Measurements from ENCODE around the gene CEMIP2. TPM values are rescaled to one million over a fixed set of nuclear protein-coding genes. Genes with fewer than 3 reads are reported as not detected.

The CEMIP2 gene
- total and polyA plus RNA-seq, 2 of the 13 experiments (the other 11 are each of a cell fraction or from before 2014, with no cell fraction given), result 94.3 to 128 TPM

DNA sequence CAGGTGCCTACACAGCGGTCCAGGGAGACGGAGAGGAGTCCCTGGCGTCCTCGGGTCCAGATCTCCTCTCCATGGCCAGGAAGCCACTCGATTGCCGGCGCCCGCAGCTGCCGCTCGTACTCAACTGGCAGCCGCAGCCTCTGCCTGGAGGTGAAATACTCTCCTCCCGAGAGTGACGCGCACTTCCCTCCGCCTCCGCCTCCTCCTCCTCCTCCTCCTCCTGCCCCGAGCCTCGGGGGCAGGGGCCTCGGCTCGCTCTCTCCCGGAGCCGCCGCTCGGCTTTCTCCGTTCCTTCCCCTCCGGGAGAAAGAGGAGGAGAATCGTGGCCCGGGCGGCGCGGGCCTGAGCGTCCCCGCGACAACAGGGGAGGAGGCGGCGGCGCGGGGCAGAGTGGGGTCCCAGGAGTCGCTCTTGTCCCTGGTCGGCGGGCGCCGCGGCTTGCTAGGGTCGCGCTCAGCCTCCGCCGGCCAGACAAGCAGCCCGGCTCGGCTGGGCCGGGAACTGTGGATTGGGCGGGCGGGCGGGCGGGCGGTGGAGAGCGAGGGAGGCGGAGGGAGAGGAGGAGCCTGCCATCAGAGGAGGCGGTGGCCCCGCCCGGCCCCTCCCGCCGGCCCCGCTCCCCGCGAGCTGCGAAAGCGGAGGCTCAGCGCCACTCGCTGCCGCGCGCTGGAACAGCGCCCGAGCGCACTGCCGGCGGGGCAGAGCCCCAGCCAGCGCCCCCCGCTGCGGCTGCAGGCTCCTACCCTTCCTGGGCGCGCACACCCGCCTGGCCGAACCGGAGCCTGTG, at the start of gene CEMIP2 (continued):
- TF ChIP-seq, protein P1, sequence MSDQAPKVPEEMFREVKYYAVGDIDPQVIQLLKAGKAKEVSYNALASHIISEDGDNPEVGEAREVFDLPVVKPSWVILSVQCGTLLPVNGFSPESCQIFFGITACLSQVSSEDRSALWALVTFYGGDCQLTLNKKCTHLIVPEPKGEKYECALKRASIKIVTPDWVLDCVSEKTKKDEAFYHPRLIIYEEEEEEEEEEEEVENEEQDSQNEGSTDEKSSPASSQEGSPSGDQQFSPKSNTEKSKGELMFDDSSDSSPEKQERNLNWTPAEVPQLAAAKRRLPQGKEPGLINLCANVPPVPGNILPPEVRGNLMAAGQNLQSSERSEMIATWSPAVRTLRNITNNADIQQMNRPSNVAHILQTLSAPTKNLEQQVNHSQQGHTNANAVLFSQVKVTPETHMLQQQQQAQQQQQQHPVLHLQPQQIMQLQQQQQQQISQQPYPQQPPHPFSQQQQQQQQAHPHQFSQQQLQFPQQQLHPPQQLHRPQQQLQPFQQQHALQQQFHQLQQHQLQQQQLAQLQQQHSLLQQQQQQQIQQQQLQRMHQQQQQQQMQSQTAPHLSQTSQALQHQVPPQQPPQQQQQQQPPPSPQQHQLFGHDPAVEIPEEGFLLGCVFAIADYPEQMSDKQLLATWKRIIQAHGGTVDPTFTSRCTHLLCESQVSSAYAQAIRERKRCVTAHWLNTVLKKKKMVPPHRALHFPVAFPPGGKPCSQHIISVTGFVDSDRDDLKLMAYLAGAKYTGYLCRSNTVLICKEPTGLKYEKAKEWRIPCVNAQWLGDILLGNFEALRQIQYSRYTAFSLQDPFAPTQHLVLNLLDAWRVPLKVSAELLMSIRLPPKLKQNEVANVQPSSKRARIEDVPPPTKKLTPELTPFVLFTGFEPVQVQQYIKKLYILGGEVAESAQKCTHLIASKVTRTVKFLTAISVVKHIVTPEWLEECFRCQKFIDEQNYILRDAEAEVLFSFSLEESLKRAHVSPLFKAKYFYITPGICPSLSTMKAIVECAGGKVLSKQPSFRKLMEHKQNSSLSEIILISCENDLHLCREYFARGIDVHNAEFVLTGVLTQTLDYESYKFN (CRISPR knock-in tag; conservative IDR thresholded peaks at IDR 0.05), result no peak; the same call in 1 of the 2 replicates
- TF ChIP-seq ZNF883 (CRISPR knock-in tag; IDR thresholded peaks at IDR 0.05; ENCODE audit: not compliant biosample characterization) (no peak), ZNF558 (CRISPR knock-in tag; IDR thresholded peaks at IDR 0.05; ENCODE audit: borderline replicate concordance) (no peak), SPEN (CRISPR knock-in tag; IDR thresholded peaks at IDR 0.05; ENCODE audit: low read depth) (peak; percentile 6; the same call in 1 of the 2 replicates), MBD4 (IDR thresholded peaks at IDR 0.05; ENCODE audit: borderline replicate concordance, low read length) (no peak), ZSCAN31 (CRISPR knock-in tag; IDR thresholded peaks at IDR 0.05; ENCODE audit: low read depth) (no peak), FLYWCH1 (CRISPR knock-in tag; IDR thresholded peaks at IDR 0.05) (no peak), KLF6 (CRISPR knock-in tag; IDR thresholded peaks at IDR 0.05) (peak; percentile 79; the same call in 1 of the 2 replicates), ZNF24 (IDR thresholded peaks at IDR 0.05) (no peak), HIVEP1 (CRISPR knock-in tag; IDR thresholded peaks at IDR 0.05) (peak; percentile 23; the same call in 1 of the 2 replicates), SAP130 (CRISPR knock-in tag; IDR thresholded peaks at IDR 0.05; ENCODE audit: low read depth) (peak; percentile 60), THAP11 (CRISPR knock-in tag; IDR thresholded peaks at IDR 0.05) (peak; percentile 62), KDM3A (CRISPR knock-in tag; IDR thresholded peaks at IDR 0.05; ENCODE audit: low read depth) (peak; percentile 72; the same call in 1 of the 2 replicates), PHB2 (IDR thresholded peaks at IDR 0.05; ENCODE audit: partially characterized antibody) (no peak), JUNB (CRISPR knock-in tag; IDR thresholded peaks at IDR 0.05; ENCODE audit: borderline replicate concordance) (no peak), STAG1 (CRISPR knock-in tag; IDR thresholded peaks at IDR 0.05) (peak; percentile 81), ZNF337 (CRISPR knock-in tag; IDR thresholded peaks at IDR 0.05; ENCODE audit: borderline replicate concordance, low read depth) (no peak), ZNF564 (CRISPR knock-in tag; IDR thresholded peaks at IDR 0.05) (peak; percentile 57; the same call in 1 of the 2 replicates), SOX6 (IDR thresholded peaks at IDR 0.05) (no peak), SOX6 (CRISPR knock-in tag; IDR thresholded peaks at IDR 0.05) (peak; percentile 47; the same call in 1 of the 2 replicates), GFI1 (CRISPR knock-in tag; IDR thresholded peaks at IDR 0.05; ENCODE audit: borderline replicate concordance) (0 out of 2 replicates have a peak, but pooled peaks have one; percentile 21), RXRA (CRISPR knock-in tag; IDR thresholded peaks at IDR 0.05) (peak; percentile 54; the same call in 1 of the 2 replicates)
- TF ChIP-seq, protein P2, sequence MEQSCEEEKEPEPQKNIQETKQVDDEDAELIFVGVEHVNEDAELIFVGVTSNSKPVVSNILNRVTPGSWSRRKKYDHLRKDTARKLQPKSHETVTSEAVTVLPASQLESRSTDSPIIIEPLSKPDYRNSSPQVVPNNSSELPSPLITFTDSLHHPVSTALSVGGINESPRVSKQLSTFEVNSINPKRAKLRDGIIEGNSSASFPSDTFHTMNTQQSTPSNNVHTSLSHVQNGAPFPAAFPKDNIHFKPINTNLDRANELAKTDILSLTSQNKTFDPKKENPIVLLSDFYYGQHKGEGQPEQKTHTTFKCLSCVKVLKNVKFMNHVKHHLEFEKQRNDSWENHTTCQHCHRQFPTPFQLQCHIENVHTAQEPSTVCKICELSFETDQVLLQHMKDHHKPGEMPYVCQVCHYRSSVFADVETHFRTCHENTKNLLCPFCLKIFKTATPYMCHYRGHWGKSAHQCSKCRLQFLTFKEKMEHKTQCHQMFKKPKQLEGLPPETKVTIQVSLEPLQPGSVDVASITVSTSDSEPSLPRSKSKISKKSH (CRISPR knock-in tag; IDR thresholded peaks at IDR 0.05; ENCODE audit: borderline replicate concordance), result no peak; the same call in 1 of the 2 replicates
- TF ChIP-seq, protein P3, sequence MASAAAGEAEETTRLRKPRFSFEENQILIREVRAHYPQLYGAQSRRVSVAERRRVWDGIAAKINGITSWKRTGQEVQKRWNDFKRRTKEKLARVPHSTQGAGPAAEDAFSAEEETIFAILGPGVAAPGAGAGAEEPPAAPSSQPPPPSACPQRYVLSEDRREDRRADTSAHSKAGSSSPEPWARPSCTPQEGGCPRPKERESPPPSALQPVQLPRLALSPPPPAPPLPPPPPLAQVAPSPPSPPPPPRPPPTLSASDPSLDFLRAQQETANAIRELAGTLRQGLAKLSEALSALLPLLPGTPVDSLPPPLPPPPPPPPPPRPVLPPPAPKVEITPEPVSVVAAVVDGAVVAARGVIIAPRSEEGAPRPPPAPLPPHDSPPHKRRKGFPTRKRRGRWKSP (CRISPR knock-in tag; IDR thresholded peaks at IDR 0.05), result peak; percentile 92; the same call in 1 of the 2 replicates
